K562 (cell line): ENCODE data around the gene ZNF655. TPM values are rescaled to one million over a fixed set of nuclear protein-coding genes. Genes with fewer than 3 reads are reported as not detected.

Experiments used
- CCNT2 ChIP-seq: IDR thresholded peaks from 2 replicates; pipeline ENCODE4 v1.6.1; 2011; ENCODE audit warnings: borderline replicate concordance, low read depth, mild to moderate bottlenecking, moderate library complexity, mixed read lengths, low read length; ENCODE audit not compliant: insufficient read length; ENCODE audit errors: extremely low read depth
- CEBPB ChIP-seq: fragments of 450-650 bp; IDR thresholded peaks from 2 replicates; pipeline ENCODE4 v1.6.1; 2016; ENCODE audit warnings: missing genetic modification characterization, missing compliant biosample characterization
- ELF2 ChIP-seq: fragments of 250-450 bp; sonication (Bioruptor Pico); IDR thresholded peaks from 2 replicates; pipeline ENCODE4 v1.5.0; 2021; ENCODE audit warnings: mild to moderate bottlenecking
- FOS ChIP-seq: IDR thresholded peaks from 3 replicates; pipeline ENCODE4 v1.6.1; 2011; ENCODE audit not compliant: insufficient read length; ENCODE audit errors: extremely low read depth
- HDAC6 ChIP-seq: IDR thresholded peaks from 2 replicates; pipeline ENCODE4 v1.6.1; 2012; ENCODE audit warnings: low read depth, mild to moderate bottlenecking, control low read depth, inconsistent platforms, low read length, moderate library complexity
- HNRNPH1 ChIP-seq: fragments of 200-400 bp; formaldehyde crosslinking; optimal IDR thresholded peaks from 2 replicates; pipeline ENCODE3; 2017; ENCODE audit warnings: low read depth, mild to moderate bottlenecking, low read length, moderate library complexity
- MCM7 ChIP-seq, 2 experiments: fragments of 450-650 bp; IDR thresholded peaks; 2 replicates each; pipeline ENCODE4 v1.6.1; 2016 to 2018
- MYNN ChIP-seq, 2 experiments: sonication (generic); formaldehyde crosslinking in 1 of 2; IDR thresholded peaks; 2 replicates each; pipeline versions ENCODE4 v1.5.0 to v1.6.1; 2016 to 2020; ENCODE audit warnings: antibody characterized with exemption in 1 of 2, missing genetic modification reagents in 1 of 2
- NR2C1 ChIP-seq, 2 experiments: fragments of 450-650 bp; IDR thresholded peaks; 2 replicates each; pipeline ENCODE4 v1.6.1; 2017; ENCODE audit warnings: mild to moderate bottlenecking in 2 of 2, antibody characterized with exemption in 1 of 2, inconsistent platforms in 1 of 2, missing compliant biosample characterization in 1 of 2, missing genetic modification characterization in 1 of 2
- NR3C1 ChIP-seq: sonication (generic); formaldehyde crosslinking; IDR thresholded peaks from 2 replicates; pipeline ENCODE4 v1.8.1; 2022; ENCODE audit warnings: missing genetic modification reagents
- RBM39 ChIP-seq: fragments of 200-400 bp; formaldehyde crosslinking; optimal IDR thresholded peaks from 2 replicates; pipeline ENCODE3; 2018; ENCODE audit warnings: low read depth, low read length
- SMAD3 ChIP-seq: fragments of 450-650 bp; formaldehyde crosslinking; conservative IDR thresholded peaks from 2 replicates; pipeline ENCODE4 v1.4.0; 2020; ENCODE audit warnings: mild to moderate bottlenecking
- SRSF7 ChIP-seq: fragments of 200-400 bp; formaldehyde crosslinking; optimal IDR thresholded peaks from 2 replicates; pipeline ENCODE3; 2017; ENCODE audit warnings: mild to moderate bottlenecking, low read depth, low read length
- TAL1 ChIP-seq: fragments of 450-650 bp; IDR thresholded peaks from 2 replicates; pipeline ENCODE4 v1.6.1; 2016; ENCODE audit warnings: mild to moderate bottlenecking
- TARDBP ChIP-seq: fragments of 450-650 bp; IDR thresholded peaks from 2 replicates; pipeline ENCODE4 v1.6.1; 2016
- TEAD2 ChIP-seq: fragments of 450-650 bp; IDR thresholded peaks from 2 replicates; pipeline ENCODE4 v1.6.1; 2016; ENCODE audit warnings: missing genetic modification characterization, control low read depth, missing compliant biosample characterization
- ZC3H11A ChIP-seq: IDR thresholded peaks from 2 replicates; pipeline ENCODE4 v1.6.1; 2012; ENCODE audit warnings: low read depth, low read length, improper control_type of control experiment
- ZC3H8 ChIP-seq: fragments of 450-650 bp; IDR thresholded peaks from 2 replicates; pipeline ENCODE4 v1.6.1; 2017
- ZNF174 ChIP-seq: fragments of 250-450 bp; sonication (Bioruptor Pico); IDR thresholded peaks from 2 replicates; pipeline ENCODE4 v1.4.0; 2020; ENCODE audit warnings: mild to moderate bottlenecking
- ZNF175 ChIP-seq: fragments of 200-800 bp; sonication (Bioruptor generic); IDR thresholded peaks from 2 replicates; pipeline ENCODE4 v1.6.1; 2016; ENCODE audit warnings: low read depth, mild to moderate bottlenecking, missing genetic modification characterization, missing compliant biosample characterization
- polyA plus RNA-seq, 8 experiments: library from polyadenylated mRNA; depleted of rRNA in 4 of 8; stranded (reverse) in 5 of 8; unstranded in 3 of 8; fragments of >200 nt; fragmentation: Nextera tagmentation in 2 of 8; fragmentation: Illumina TruSeq in 1 of 8; extraction: Ambion mirVana in 2 of 8; extraction: Trizol in 1 of 8; gene quantifications; 2 replicates each; pipeline versions ENCODE4 v1.2.1 to v1.2.3, GENCODE V29; 2011 to 2014; ENCODE audit warnings: inconsistent platforms in 1 of 8, missing spikeins in 1 of 8
- total RNA-seq, 7 experiments: library from RNA; depleted of rRNA in 6 of 7; stranded (reverse); fragments of >200 nt in 6 of 7; fragmentation: Illumina TruSeq in 2 of 7; extraction: Trizol in 2 of 7; gene quantifications; 2 replicates each; pipeline versions ENCODE4 v1.2.1 to v1.2.3, GENCODE V29; 2011 to 2021; ENCODE audit warnings: low replicate concordance in 1 of 7
- TF ChIP-seq, protein P1 (sequence below): fragments of 250-450 bp; sonication (Bioruptor Pico); IDR thresholded peaks from 2 replicates; pipeline ENCODE4 v1.5.0; 2022; ENCODE audit warnings: mild to moderate bottlenecking
- TF ChIP-seq, protein P2 (sequence below): fragments of 250-450 bp; sonication (Bioruptor Pico); IDR thresholded peaks from 2 replicates; pipeline ENCODE4 v1.5.0; 2020; ENCODE audit warnings: mild to moderate bottlenecking, borderline replicate concordance

ZNF655 gene
- total and polyA plus RNA-seq, 9 of the 15 experiments (the other 6 are each of a cell fraction or from before 2014, with no cell fraction given) = 25.7 to 130 (median 95.2) TPM

DNA sequence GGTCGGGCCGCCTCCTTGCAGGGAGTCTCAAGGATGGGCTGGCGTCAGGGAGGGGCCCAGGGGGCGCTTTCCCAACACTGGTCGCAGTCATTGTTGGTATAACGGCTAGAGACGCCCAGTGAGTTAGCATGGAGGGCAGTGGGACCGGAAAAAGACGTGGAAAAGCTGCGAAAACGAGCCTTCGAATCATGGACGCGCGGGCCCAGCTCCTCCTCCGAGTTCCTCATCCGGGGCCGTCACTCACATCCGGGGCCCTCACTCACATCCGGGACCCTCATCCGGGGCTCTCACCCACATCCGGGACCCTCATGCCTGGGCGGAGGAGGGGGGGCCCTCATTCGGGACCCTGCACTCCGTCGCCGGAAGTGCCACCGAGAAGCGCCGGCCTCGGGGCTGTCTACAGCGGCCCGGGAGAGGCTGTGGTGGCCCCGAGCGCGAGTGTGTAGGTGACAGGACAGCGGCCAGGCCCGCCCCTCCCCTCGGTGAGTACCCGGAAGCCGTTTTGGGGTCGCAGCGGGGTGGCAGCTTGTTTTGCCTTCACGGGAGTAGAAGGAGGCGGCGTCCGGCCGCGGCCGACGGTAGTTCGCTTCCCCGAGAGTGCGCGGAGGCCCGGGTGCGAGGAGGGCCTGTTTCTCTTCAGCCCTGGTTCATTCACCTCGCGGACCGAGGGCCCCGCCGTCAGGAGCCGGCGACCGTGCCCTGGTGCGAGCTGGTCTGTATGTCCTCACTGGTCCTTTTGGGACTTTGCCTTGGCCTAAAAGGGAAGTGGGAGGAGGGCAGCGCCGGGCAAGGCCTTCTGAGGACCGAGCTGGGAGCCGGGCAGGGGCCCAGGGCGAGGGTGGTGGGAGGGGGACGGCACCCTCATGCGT lies at the start of gene ZNF655 (continued):
- TF ChIP-seq SRSF7 (no peak), MYNN (IDR thresholded peaks at IDR 0.05) (0 out of 2 replicates have a peak, but pooled peaks have one; percentile 20), MYNN (CRISPR knock-in tag; IDR thresholded peaks at IDR 0.05) (no peak), HNRNPH1 (no peak), ELF2 (CRISPR knock-in tag) (peak; percentile 85), MCM7 (IDR thresholded peaks at IDR 0.05) (no peak), NR3C1 (CRISPR knock-in tag) (no peak; the same call in 1 of the 2 replicates), NR2C1 (IDR thresholded peaks at IDR 0.05) (peak; percentile 91), NR2C1 (tag; IDR thresholded peaks at IDR 0.05) (peak; percentile 49), FOS (no peak), SMAD3 (CRISPR knock-in tag) (no peak), TARDBP (no peak), ZC3H11A (no peak), ZNF174 (CRISPR knock-in tag) (no peak), TAL1 (no peak), CEBPB (no peak), ZNF175 (CRISPR knock-in tag) (no peak), RBM39 (no peak), TEAD2 (no peak), CCNT2 (peak; percentile 24), ZC3H8 (no peak), HDAC6 (no peak)
- TF ChIP-seq, protein P1, sequence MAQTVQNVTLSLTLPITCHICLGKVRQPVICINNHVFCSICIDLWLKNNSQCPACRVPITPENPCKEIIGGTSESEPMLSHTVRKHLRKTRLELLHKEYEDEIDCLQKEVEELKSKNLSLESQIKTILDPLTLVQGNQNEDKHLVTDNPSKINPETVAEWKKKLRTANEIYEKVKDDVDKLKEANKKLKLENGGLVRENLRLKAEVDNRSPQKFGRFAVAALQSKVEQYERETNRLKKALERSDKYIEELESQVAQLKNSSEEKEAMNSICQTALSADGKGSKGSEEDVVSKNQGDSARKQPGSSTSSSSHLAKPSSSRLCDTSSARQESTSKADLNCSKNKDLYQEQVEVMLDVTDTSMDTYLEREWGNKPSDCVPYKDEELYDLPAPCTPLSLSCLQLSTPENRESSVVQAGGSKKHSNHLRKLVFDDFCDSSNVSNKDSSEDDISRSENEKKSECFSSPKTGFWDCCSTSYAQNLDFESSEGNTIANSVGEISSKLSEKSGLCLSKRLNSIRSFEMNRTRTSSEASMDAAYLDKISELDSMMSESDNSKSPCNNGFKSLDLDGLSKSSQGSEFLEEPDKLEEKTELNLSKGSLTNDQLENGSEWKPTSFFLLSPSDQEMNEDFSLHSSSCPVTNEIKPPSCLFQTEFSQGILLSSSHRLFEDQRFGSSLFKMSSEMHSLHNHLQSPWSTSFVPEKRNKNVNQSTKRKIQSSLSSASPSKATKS (CRISPR knock-in tag) = no peak
- TF ChIP-seq, protein P2, sequence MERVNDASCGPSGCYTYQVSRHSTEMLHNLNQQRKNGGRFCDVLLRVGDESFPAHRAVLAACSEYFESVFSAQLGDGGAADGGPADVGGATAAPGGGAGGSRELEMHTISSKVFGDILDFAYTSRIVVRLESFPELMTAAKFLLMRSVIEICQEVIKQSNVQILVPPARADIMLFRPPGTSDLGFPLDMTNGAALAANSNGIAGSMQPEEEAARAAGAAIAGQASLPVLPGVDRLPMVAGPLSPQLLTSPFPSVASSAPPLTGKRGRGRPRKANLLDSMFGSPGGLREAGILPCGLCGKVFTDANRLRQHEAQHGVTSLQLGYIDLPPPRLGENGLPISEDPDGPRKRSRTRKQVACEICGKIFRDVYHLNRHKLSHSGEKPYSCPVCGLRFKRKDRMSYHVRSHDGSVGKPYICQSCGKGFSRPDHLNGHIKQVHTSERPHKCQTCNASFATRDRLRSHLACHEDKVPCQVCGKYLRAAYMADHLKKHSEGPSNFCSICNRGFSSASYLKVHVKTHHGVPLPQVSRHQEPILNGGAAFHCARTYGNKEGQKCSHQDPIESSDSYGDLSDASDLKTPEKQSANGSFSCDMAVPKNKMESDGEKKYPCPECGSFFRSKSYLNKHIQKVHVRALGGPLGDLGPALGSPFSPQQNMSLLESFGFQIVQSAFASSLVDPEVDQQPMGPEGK (CRISPR knock-in tag) = 0 out of 2 replicates have a peak, but pooled peaks have one; percentile 41
